ENCODE measurements around the gene C11orf86. TPM values are rescaled to one million over a fixed set of nuclear protein-coding genes. Genes with fewer than 3 reads are reported as not detected.

Gene C11orf86
- total and polyA plus RNA-seq, 2 experiments from 2014 or later: not detected

- no peak for DNase-seq (ENCODE audit: low read depth in 1 of 2, low spot score in 1 of 2)
- Histone ChIP-seq H3K4me3 (no peak overlapping the region), H3K27me3 (no peaks in the 10 kb centered on the region), H3K27ac (no peak overlapping the region), H3K4me1 (ENCODE audit: low read depth) (no peaks in the 10 kb centered on the region), H3K9me3 (ENCODE audit: low read depth) (no peaks in the 10 kb centered on the region), H3K36me3 (no peaks in the 10 kb centered on the region)
- TF ChIP-seq CTCF (IDR thresholded peaks at IDR 0.05; ENCODE audit: low read depth, low read length): no peak
Observed at GRCh38 chr11:67015048-67015447, 39.9 kb downstream of the C11orf86 start.

DNA sequence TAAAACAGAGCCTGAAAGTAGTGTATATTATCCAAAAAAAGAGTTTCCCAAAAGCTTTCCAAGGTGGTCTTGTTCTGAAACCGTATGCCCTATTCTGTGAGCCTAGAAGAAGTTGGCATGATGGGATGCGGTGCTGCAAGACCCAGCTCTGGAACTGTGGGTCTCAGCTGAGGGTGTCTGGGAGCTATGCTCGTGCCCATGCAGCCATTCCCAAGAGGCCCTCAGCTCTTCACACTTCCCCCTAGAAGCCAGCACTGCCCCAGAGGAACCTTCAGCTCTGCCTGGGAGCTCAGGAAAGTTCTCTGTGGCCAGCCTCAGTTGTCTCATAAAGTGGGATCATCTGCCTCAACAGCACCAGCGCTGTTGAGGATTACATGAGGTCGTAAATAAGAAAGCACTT is 41.4 kb downstream of the C11orf86 start:
- no peaks in the 10 kb centered on the region for H3K36me3 ChIP-seq
- no peak for TF ChIP-seq CTCF (IDR thresholded peaks at IDR 0.05; ENCODE audit: low read depth, low read length)
- no peaks in the 10 kb centered on the region for H3K27me3 ChIP-seq
- no peaks in the 10 kb centered on the region for H3K9me3 ChIP-seq (ENCODE audit: low read depth)
- no peak overlapping the region for H3K4me3 ChIP-seq
- H3K27ac ChIP-seq: no peak overlapping the region
- no peak for DNase-seq (ENCODE audit: low read depth in 1 of 2, low spot score in 1 of 2)
- H3K4me1 ChIP-seq (ENCODE audit: low read depth): no peaks in the 10 kb centered on the region

DNA sequence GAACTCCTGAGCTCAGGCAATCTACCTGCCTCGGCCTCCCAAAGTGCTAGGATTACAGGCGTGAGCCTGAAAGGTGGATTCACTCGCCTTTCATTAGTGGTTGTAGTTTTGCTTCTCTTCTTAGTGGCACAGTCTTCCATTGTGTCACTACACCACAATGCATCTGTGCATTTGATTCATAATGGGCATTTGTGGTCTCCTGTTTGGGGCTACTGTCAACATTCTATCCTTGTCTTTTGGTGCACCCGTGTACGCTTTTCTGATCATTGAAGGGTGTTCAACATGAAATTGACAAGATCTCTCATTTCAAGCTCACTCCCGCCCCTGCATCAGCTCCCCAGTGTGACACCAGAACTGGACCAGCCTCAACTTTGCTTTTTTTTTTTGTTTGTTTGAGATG is 45.8 kb downstream of the C11orf86 start:
- DNase-seq (ENCODE audit: low read depth in 1 of 2, low spot score in 1 of 2): no peak
- H3K27ac ChIP-seq: no peak overlapping the region
- no peaks in the 10 kb centered on the region for H3K9me3 ChIP-seq (ENCODE audit: low read depth)
- peaks cover 40% of the 10 kb centered on the region for H3K27me3 ChIP-seq
- no peaks in the 10 kb centered on the region for H3K36me3 ChIP-seq
- no peak overlapping the region for H3K4me3 ChIP-seq
- no peak for TF ChIP-seq CTCF (IDR thresholded peaks at IDR 0.05; ENCODE audit: low read depth, low read length)
- H3K4me1 ChIP-seq (ENCODE audit: low read depth): no peaks in the 10 kb centered on the region

- DNase-seq (ENCODE audit: low read depth in 1 of 2, low spot score in 1 of 2): peak in 1 of 2 donors; percentile 70
- Histone ChIP-seq H3K36me3 (no peaks in the 10 kb centered on the region), H3K27me3 (peaks cover 40% of the 10 kb centered on the region), H3K4me3 (peak overlapping the region; percentile 51), H3K9me3 (ENCODE audit: low read depth) (no peaks in the 10 kb centered on the region), H3K27ac (no peak overlapping the region), H3K4me1 (ENCODE audit: low read depth) (no peaks in the 10 kb centered on the region)
- no peak for TF ChIP-seq CTCF (IDR thresholded peaks at IDR 0.05; ENCODE audit: low read depth, low read length)
Observed at GRCh38 chr11:67022341-67022933, 47.3 kb downstream of the C11orf86 start.

GRCh38 chr11:67022961-67023956 is 48.2 kb downstream of the C11orf86 start, which contains the start of gene SYT12:
TSS of gene SYT12 (plus strand) at chr11:67023134. CDS start at chr11:67030145, 7,011 bp downstream.
- Histone ChIP-seq H3K4me3 (peak within 1 kb of the TSS; percentile 51), H3K27ac (no peak within 1 kb of the TSS), H3K9me3 (ENCODE audit: low read depth) (no peaks in the 10 kb centered on the region), H3K27me3 (peaks cover 40% of the 10 kb centered on the region), H3K4me1 (ENCODE audit: low read depth) (no peaks in the 10 kb centered on the region), H3K36me3 (no peaks in the 10 kb centered on the region)
- DNase-seq (ENCODE audit: low read depth in 1 of 2, low spot score in 1 of 2): peak; percentile 29 to 43
- no peak for TF ChIP-seq CTCF (IDR thresholded peaks at IDR 0.05; ENCODE audit: low read depth, low read length)

All from cardiac muscle cell (in vitro differentiated cells and primary cell).